Superior temporal gyrus (tissue), 1 donor: Measurements from ENCODE around the gene YLPM1.

Experiments
- DNase-seq: peaks from one replicate; pipeline ENCODE4 v3.0.0-alpha.2; 2016; ENCODE audit errors: extremely low spot score

YLPM1 gene

DNA sequence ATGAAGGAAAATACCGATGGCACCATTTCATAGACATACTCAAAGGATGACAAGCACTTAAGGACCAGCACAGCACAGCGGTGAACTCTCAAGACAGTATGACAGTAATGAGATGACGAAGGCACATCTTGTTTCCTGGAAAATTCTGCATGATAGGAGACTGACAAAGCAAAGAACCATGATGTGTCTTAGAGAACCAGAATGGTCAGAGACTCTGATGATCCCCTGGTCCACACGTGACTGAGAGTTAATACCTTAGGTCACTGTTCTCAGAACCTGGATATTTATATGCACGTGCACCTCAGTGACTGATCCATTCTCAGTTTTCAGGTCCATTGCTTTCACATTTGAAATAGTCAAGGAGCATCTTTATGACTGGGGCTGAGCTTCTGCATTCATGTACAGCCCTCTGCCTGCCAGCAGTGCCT is 77.5 kb downstream of the YLPM1 start:
- DNase-seq, result no peak

DNA sequence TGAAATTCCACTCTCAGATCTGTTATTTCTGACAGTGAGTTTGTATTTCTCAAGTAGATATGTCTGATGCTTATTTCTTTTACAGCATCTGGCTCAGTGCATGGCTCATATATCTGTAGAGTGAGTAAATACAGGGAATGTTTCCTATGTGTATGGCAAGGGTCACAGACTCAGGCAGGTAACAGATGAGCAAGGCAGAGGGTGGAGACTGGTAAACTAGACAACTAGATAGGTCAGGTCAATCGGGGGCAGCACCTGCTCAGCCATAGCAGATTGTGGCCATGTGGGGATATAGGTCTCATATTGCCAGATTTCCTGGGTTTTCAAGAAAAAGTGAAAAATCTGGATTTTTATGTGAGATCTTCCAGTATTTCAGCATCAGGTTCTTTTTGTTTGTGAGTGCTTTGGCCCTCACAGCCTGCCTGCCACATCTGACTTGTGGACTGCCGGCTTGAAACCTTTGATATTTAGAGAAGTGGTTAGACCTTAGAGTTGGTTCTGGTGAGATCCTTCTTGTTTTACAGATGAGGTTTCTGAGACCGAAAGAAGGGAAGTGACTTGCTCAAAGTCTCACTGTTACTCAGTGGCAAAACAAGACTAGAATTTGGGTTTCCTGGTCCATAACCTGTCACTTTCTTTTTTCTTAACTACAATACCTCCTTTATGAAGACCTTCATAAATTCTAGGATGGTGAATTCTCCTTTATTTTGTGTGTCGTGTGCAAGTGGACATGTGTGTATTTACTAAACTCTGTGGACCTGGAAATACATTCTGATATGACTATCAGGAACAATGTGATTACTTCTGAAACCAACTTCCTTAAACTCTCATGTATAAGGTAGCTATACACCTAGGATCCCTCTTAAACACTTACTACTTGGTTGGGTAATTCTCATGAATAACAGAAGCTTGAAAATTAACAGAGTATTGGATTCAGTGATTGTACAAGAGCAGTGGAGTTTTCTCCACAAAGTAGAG is 78.4 kb downstream of the YLPM1 start:
- no peak for DNase-seq

DNA sequence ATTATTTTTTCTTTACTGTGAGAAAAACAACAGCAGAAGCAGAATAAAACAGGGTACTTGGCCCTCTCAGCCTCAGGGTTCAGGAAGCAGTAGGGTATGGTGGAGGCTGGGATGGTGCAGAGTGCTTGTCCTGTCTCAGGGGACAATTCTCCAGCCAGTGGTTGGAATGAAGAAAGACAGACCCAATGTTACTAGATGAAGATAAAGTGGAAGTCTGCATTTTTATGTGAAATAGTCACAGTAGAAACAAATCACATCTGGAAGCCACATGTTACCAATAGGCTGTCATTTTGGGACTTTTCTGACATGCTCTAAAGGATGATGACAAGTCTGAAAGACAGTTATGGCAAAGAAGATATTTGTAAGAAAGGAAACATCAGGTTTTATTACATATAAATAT is 80.5 kb downstream of the YLPM1 start:
- no peak for DNase-seq

DNA sequence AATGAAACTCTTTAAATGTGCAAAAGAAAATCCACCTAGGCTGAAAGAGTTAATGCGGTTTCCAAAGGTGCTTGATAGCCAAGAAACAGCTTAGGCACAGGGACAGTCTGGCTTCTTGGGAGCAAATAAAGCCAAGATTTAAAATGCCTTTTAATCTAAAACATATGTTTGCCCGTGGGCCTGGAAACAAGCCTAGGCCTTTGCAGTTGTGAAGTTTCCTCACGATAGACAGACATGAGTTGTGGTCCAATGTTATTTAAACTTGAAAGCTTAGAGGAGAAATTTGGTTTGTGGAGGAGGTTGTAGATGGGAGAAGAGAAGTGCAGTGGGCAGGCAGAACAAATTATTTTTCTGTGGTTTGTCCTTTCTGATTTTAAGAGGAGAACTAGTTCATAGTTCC is 83.1 kb downstream of the YLPM1 start:
- DNase-seq, result no peak

DNA sequence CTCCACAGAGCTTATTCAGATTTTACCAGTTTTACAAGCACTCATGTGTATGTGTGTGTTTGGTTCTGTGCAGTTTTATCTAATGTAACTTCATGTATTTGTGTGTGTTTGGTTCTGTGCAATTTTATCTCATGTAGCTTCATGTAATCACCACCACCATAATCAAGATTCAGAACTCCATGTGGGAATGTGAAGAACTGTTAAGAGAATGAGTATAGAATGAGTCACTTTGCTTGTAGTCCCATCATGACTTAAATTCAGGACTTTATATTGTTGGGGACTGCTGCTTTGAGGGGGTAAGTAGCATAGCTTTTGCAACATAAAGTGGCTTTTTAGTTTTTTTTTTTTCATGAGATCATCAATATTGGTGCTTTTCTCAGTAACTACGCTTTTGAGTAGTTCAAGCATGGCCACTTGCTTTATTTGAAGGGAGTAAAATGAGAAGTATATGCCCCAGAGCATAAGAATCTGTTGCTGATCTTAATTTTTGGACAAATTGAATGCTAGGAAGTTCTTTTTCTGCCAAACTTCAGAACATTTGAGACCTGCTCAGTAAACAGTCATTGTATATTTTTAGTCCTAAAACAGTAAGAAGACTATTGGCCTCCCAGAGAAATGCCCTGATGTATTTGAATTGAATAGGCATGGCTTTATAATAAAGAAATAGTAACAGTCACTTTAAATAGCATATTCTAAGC is 84.0 kb downstream of the YLPM1 start:
- no peak for DNase-seq

DNA sequence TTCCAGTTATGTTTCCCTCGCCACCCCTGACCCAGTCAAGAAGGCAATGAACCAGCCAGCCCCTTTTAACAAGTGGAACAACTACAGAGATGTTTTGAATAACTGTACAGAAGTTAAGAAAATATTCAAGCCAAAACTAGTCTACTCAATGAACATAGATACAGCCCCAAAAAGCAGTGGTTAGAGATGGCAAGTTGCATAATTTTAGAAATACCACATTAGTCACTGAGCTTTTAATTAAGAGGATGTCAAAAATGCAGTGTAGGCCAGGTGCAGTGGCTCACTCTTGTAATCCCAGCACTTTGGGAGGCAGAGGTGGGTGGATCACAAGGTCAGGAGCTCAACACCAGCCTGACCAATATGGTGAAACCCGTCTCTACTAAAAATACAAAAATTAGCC is 85.7 kb downstream of the YLPM1 start:
- no peak for DNase-seq

DNA sequence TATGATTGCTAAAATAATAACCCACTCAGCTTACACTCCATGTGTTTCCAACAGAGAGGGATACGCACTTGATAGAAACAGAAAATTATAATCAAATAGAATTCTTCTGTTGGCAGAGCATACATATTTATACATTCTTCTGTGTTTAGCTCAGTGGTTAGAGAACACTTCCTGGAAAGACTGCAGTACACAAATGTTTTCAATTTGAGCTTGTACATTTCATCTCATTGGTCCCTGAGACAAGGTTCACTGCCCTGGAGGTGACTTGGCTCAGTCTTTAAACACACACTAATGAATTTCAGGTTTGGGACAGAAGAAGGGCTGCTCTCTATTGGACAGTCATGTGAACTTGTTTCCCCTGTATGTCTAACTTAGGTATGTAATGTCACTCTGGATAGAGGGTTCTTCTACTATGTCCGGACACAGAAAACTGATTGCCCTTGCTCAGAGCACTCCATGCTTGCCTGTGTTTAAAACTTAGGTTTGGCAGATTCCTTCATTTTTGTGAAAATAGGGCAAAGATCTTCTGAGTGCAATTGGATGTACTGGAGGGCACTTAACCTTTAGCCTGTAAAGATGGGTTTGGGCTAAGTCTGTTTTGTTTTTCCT is 89.9 kb downstream of the YLPM1 start:
- no peak for DNase-seq

DNA sequence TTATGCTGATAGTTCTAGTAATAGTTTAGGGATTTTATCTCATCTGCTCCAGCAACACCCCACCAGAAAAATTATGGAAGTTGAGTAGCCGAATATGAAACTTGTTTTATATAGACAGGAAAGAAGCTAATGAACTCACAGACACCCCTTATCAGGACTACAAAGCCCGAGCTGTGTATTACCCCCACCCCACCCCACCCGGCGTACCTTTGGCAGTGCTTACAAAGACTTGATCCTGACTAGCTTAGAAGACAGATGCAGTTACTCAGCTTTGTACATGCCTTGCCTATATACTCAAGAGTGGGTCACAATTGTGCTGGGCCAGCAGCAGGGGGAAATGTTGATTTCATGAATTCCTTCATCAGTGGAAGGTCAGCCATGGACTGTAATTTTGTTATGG is 90.5 kb downstream of the YLPM1 start:
- DNase-seq, result no peak

DNA sequence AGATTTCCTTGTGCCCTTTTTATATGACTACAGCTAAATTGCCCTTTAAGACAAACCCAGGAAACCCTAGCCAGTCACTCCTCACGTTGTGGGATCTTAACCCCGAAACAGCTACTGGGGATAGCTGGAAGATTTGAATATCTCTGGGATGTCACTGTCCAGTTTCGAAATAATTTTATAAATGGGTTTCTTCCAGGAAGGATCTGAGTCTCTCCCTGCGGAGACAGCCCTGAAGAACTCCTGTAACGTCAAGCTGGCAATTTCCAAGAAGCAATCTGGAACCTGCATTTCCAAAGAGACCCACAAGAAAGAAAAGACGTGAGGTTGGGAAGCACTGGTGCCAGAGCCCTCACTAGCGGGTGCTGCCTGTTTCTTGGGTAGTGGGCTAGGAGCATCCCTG is 91.9 kb downstream of the YLPM1 start:
- DNase-seq, result no peak

DNA sequence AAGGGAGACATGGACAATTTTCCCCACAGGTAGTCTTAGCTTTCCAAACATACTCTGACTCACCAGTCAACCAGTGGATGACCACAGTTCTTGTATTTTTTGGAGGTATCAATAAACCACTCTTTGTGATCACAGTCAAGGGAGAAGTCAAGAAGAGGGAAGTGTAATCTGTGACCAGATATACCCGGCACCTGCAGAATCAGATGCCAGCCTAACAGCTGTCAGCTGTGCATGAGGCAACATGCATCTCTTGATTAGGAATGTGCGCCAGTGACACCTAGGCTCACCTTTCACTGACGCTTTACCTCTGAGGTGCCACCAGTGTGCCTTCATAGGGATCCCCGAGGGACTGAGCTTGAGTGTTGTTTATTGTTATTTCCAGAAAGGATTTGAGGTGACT is 92.8 kb downstream of the YLPM1 start:
- DNase-seq, result no peak

DNA sequence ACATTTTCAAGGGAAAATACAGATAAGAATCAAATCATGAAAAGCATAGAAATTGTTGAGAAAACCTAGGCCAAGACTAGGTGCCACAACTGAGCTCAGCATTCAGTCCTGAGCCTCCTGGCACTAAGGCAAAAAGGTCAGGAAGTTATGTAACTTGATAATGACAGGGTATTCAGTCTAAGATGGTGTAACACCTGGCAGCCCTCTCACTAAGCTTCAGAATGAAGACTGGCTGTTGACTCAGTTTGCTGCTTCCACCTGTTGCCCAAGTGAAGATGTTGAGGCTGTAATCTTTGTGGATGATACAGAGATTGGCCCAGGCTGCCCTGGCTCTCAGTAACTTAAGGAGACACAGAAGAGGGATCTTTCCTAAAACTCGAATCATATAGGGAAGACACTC is 93.2 kb downstream of the YLPM1 start:
- no peak for DNase-seq

DNA sequence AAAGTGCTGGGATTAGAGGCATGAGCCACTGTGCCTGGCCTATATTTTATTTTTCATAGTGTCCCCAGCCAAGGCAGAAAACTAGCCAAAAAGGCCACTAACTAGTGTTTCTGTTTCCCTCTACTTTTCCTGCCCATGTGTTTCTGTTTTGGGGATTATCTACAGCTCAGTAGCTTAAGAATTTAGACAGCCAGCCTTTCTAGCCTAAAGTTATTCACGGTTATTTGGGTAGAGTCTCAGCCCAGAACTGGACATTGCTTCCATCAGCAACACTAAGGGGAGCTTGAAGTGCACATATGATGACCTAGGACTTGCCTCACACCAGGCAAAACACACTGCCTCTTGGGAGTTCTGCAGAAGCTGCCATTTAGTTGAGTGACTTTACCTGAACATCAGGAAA is 94.9 kb downstream of the YLPM1 start:
- no peak for DNase-seq

DNA sequence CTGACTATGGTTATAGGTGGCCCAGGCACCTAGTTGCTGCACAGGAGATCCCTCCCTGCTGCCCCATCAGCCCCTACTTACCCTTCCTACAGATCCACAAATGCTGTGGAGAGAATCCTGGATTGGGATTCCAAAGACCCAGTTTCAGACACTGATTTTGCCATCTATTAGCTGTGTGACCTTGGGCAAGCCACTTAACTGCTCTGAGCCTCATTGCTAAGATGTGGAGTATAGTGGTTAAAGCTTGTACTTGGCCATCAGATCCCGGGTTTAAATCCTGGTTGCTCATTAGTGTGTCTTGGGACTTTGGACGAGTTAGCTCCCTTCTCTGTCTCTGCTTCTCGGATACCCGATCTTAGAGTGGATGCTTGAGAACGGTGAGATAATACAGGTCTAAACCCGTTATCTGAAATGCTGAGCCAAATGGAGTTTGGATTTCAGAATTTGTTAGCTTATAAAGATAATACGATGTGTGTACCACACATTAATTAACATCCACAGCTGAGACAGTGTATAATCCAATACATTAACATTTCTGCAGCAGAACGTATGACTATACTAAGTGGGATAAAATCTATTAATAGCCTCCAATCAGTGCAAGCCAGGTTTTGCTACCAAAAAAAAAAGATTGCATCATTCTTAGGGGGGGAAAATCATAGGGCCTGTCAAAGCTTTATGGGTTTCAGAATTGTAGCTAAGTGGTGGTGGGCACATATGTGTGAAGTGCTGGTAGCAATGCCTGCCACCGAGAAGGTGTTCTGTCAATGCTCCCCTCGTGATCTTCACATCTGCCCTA is 96.8 kb downstream of the YLPM1 start:
- DNase-seq, result no peak

DNA sequence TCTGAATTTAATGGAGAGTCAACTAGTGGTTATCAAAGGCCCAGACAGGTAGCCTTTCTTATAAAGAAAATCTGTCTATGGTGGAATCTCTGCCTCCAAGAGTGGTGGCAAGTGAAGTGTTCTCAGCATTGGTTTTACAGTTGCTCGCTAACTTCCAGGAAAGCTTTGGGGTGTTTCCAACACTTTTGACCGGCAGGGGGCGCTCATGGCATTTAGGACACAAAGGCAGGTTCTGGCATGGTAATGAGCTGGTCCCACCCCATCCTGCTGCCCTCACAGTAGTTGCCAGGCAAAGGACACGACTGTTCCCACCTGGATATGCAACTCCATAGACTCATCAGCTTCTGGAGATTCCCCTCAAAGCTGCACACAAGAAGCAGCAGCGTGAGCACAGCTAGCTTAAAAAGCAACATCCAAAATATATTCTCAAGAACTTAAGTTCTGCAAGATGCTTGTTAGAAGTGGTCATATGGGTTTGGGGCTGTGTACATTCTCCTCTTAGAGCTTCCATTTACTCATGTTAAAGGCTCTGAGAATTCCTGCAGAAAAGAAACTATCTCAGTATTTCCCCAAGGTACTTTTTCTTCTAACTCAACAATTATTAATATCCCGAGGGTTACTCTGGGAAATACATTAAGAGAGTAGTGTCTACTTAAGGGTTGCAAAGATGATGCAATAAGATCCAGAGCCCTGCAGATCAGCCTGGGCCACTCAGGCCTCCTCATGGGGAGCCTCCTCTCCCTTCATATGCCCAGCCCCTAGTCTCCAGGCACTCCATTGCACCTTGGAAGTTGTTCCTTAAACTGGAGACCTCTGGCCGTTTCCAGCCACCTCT is 98.0 kb downstream of the YLPM1 start:
- DNase-seq, result peak; percentile 95

DNA sequence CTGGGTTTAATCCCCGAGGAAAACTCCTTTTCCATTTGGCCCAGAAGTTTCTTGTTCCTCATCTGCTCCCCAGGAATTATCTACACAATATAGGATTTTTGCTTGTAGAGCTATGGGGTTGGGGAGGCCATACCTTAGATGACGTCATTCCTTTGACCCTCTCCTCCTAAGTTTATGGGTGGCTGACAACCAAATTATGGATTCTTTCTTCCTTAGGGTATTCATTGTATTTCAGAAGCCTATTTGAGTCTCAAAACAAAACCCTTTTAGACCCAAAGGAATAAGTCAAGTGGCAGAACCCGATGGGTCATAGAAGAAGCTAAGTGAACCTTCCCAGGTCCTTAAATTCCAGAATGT is 98.6 kb downstream of the YLPM1 start:
- DNase-seq, result no peak

DNA sequence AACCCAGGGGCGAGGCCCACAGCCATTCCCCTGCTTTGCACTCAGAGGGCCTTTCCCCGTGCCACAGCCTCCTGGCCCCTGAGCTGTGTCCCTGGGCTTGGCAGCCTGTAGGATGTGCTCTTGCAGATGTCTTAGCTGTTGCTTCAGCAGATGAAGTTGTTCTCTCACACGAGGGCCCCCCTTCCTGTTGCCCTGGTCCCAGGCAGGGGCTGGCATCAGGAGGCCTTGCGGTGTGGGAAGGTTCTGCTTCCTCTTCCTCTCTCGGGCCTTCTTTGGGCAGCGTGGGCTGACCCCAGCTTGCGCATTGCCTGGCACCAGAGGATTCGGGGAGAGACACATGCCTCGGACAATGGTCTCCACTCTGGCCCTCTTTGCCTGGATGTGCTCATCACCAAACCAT is 100.2 kb downstream of the YLPM1 start:
- DNase-seq, result no peak

DNA sequence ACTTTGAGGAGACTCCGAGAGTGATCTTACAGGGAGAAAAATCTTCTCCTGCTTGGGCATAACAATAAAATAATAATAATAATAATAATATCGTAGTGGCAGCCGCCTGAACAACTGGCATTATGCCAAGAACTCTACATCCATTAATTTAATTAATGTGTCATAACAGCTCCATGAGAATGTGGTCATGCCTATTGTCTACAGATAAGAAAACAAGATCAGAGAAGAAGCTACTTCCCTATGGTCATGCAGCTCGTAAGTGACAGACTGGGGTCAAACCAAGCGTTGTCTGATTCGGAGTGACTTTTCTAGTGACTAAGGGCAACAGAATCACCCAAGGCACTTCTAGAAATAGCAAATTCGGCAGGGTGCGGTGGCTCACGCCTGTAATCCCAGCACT is 101.1 kb downstream of the YLPM1 start:
- no peak for DNase-seq

DNA sequence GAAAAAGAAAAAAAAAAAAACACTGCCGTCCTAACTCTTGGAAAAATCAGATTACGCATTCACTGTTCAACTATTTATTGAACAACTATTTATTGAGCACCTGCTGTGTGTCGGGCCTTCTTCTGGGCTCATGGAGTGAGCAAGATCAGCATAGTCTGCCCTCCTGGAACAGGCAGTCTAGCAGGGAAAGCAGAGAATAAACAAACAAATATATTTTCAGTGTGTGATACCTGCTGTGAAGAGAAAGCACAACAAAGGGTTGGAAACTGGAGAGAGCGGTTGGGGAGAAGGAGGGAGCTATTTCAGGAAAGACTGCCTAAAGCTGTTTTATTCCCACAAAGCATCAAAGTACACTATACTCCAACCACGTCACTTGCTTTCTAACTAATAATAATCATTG is 102.0 kb downstream of the YLPM1 start:
- no peak for DNase-seq

DNA sequence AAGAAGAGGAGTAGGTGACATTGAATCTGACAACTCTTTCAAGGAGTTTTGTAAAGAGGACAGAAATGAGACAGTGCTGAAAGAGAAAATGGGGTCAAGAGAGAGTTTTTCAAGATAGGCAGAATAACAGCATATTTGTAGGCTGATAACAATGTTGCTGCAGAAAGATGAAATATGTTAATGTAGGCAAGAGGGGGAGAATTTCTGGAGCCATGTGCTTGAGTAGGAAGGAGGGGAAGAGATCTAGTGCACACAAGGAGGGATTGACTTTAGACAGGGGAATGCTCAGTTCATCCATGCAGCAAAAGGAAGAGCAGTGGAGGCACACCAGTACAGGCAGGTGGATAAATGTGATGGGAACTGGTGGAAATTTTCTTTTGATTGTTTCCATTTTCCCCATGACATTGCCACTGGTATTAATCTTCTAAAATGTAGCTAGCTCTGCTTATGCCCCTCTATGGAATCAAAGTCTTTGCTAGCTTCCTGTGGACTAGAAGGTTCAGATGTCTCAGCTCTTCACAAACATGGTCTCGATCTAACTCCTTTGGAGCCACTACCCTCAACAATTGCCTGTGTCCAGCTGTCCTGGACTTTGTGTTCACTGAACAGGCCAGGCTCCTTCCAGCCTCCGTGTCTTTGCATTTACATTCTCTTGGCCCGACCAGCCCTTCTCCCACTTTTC is 103.7 kb downstream of the YLPM1 start:
- DNase-seq, result no peak

DNA sequence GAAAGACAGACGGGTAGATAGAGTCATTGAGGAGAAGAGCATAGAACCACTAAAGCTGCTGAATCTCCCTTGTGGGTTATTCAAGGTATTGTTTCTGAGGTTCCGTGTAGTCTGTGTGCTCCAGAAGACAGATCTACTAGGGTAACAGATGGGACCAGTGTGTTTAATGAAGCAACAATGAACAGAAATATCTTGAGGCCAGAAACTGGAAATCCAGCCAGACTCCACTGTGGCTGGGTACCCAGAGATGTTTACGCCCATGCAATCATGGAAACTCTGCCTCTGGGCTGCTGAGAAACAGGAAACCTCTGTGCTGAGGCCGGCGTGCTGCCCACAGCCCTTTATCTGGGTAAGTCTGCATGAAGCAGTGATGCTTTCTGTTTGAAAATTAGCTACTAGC is 104.6 kb downstream of the YLPM1 start:
- DNase-seq, result peak; percentile 77

DNA sequence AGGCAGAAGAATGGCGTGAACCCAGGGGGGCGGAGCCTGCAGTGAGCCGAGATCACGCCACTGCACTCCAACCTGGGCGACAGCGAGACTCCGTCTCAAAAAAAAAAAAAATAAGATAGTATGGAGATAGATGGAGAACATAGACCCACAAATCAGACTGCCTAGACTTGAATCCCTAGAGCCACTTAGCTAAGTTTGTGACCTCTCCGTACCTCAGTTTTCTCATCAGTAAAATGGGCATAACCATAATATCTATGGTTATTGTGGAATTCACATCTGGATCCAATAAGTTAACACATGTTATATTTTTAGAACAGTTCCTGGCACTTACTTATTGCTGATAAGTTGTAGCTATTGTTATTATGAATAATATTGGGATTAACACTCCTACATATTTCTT is 105.6 kb downstream of the YLPM1 start:
- DNase-seq, result no peak
